Lower leg skin (tissue), 3 donors: Measurements from ENCODE around the gene APP.

Source experiments
- CTCF ChIP-seq, 3 donors: fragments of 450-650 bp; IDR thresholded peaks; one replicate each; pipeline ENCODE4 v1.5.1; 2016; ENCODE audit warnings: antibody characterized with exemption in 3 of 3, mild to moderate bottlenecking in 3 of 3, moderate library complexity in 2 of 3
- POLR2A ChIP-seq, 2 donors: fragments of 450-650 bp; IDR thresholded peaks; one replicate each; pipeline ENCODE4 v1.6.1; 2016 to 2017; ENCODE audit warnings: antibody characterized with exemption in 2 of 2, mild to moderate bottlenecking in 1 of 2, moderate library complexity in 1 of 2

- TF ChIP-seq CTCF (IDR thresholded peaks at IDR 0.05) (no peak), POLR2A (IDR thresholded peaks at IDR 0.05) (no peak)
Observed at GRCh38 chr21:25999921-26000582, 170.5 kb downstream of the APP start.
